Stimulated activated CD4-positive, alpha-beta T cell treated with anti-CD3 and anti-CD28 coated beads, Interleukin-2, amount 100 ng/mL, for 48 hours (primary cell): ENCODE data around the gene HOXA1.

Experiments used
- DNase-seq, 2 donors: peaks; one replicate each; pipeline ENCODE4 v3.0.0-alpha.2; 2020

HOXA1 gene

DNA sequence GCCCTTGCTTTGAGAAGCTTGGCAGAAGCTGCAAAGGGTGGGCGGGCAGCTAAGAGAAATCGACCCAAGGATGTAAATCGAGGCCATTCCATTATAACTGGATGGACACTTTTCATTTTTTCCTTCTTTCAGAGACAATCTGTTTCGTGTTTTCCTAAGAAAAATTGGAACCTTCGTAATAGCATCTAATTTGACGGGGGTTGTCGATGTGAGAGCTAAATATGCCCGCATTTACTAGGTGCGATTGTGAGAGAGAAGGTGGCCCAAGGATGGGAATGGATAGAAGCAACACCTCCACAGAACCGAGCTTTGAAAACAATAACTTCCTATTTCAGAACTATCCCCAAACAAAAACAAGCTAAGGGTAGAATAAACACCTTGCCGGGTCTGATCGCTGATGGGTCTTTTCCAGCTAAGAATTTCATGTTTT, 35.6 kb upstream of the HOXA1 start:
- DNase-seq, result no peak

DNA sequence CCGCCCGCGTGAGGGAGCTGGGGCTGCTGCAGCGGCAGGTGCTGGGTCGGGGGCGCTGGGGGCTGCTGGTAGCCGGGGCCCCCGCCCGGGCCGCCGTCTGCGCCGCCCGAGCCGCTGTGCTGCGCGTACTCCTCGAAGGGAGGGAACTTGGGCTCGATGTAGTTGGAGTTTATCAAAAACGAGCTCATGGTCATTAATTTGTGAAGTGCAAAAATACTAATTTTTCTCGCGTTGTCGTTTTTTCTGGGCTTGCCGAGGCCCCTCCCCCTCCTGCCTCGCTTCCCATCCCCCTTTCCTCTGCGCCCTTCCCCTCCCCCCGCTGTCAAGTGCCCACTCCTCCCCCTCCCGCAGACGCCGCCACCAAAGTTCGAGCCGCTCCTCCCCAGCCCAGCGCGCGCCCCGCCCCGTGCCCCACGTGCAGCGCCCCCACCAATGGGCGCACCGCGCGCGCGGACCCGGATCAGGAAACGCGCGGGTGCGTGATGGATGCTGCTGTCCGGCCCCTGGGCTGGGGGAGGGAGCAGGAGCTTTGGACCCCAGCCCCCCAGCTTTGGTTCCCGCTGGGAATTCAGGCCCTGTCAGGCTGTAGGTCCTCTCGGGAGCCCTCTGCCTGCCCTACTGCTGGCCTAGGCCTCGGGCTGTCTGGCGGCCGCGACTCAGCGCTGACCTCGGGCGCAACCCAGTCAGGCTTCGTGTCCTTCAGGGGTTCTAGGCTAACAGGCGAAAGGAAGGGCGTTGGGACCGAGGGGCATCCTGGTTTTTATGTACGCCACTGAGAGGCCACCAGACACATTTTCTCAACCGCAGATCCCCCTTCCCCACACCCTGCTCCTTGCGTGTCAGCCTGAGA, 35.0 kb upstream of the HOXA1 start, which contains the start of gene HOXA4:
Gene HOXA4, minus strand, starts transcription at position 218 of the 850 bp plus-strand sequence. Its CDS starts 24 bp downstream, at position 194.
- DNase-seq, result peak; percentile 62 to 70

DNA sequence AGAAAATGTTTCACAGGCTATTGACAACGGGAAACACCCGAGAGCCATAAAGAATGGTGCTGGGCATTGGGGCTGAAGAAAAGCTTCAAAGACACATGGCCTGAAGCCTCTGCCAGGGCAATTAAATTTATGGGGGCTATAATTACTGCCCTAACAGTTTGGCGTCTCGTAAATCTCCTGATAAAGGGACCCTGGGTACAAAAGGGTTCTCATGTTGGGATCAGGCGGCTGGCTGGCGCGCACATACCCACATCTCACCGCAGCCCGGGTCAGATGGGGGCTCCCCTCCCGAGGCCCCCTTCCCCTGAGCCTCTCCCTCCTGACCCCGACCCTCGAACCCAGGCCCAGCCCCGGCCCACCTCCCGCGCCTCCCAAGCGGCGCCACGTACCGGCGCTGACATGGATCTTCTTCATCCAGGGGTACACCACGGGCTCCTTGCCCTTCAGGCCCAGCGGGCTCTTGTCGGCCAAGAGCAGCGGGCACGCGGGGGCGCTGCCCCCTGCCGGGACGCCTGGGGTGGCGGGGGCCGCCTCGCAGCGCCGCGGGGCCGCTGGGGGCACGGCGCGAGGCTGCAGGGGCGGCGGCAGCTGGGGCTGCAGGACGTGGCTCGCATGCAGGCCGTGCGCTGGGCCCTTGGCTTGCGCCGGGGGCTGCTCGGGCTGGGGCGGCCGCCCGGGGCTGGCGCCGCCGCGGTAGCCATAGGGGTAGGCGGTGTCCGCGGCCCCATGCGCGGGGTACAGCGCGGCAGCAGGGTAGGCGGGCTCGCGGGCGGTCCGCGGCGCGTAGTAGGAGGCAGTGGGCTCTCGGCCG, 34.1 kb upstream of the HOXA1 start:
- no peak for DNase-seq

DNA sequence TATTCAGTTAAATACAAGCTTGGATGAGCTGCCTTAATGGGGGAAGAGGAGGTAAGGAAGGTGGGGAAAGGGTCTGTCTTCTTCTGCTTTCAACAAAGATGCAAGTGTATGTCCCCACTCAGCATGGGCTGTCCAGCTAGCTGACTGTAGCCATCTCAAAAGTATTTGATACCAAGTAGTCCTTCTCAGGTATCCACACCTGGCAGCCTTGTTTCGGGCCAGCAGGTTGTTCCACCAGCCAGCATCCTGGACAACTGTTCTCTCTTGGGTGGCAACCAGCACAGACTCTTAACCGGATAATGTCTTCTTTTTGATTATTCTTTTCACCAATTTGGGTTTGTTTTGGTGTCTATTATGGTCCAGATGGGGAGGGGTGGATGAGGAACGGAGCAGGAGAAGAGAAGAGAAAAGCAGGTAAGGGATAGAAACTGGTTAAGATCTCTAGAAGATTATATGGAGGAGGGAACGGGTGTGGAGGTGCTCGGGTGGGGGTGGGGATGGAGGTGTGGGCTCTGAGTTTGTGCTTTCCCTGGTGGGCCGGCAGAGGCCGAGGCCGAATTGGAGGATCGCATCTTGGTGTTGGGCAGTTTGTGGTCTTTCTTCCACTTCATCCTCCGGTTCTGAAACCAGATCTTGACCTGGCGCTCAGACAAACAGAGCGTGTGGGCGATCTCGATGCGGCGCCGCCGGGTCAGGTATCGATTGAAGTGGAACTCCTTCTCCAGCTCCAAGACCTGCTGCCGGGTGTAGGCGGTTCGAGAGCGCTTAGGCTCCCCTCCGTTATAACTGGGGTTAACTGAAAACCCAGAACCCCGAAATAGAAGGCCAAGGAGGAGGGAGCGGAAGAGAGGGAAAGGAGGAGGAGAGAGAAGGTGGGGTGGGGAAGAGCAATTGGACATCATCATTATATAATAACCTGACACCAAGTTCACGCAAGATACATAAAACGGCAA, 33.3 kb upstream of the HOXA1 start:
- DNase-seq, result no peak

DNA sequence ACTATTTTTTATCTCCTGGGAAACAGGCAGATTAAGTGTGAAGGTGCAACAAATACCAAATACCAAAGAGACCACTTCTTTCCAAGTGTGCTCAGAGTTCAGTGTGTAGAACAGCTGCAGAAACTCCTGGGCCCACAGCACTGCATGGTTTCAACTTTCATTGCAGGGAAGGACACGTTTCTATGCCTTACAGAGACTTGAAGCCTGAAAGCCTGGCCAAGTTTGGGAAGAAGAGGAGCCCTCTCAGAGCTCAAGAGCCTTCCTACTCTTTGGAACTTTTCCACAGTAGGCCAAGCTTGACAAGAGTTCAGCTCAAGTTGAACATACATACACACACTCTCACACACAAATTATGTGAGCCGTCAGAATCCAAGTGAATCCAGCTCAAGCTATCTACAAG, 32.2 kb upstream of the HOXA1 start:
- no peak for DNase-seq

DNA sequence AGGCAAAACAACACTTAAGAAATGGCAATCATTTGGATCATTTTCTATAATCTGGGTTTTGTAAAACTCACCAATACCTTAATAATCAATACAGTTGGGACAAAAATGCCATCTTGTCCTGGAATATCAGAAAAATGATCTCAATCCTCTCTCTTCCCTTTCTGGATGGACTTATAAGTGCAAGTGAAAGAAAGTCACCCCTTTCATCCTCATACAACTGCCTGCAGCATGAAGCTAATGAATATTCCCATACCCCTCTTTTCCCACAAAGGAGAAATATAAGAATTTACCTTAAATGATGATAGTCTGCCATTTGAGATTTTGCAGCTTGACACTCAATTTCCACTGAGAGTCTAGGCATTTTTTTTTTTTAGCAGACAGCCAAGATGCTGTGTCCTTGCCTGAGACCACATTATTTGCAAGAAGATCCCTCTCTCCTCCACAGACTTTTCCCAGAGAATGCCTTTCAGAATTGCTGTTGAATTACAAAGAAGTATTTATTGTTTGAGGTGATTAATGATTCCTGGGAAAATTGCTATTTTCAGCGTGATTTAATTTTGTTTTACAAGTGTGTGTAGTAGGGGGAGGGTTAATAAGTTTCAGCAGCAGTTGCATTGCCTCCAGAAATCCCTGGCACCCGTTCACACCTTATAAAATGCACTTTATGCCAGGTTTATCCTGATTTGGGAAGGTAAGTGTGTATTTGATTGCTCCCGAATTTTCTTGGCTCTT, 31.0 kb upstream of the HOXA1 start:
- DNase-seq, result no peak

DNA sequence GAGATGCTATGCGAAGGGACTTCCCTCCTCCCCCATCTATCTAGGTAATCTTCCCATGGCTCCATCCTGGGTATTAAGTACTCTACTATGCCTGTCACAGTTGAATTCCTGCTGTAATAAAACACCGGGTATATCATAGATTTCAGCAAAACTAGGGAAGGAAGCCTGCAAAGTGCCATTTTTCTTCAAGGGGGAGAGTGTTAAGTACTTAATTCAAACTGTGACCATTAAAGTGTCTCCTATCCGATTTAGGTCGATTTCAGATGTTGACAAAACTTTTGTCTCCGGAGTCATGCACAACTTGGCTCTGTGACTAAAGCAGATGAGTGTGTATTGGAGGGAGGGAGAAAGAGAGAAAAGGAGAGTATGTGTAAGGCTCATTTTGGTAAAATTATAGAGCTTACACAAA, 30.2 kb upstream of the HOXA1 start:
- DNase-seq, result no peak

DNA sequence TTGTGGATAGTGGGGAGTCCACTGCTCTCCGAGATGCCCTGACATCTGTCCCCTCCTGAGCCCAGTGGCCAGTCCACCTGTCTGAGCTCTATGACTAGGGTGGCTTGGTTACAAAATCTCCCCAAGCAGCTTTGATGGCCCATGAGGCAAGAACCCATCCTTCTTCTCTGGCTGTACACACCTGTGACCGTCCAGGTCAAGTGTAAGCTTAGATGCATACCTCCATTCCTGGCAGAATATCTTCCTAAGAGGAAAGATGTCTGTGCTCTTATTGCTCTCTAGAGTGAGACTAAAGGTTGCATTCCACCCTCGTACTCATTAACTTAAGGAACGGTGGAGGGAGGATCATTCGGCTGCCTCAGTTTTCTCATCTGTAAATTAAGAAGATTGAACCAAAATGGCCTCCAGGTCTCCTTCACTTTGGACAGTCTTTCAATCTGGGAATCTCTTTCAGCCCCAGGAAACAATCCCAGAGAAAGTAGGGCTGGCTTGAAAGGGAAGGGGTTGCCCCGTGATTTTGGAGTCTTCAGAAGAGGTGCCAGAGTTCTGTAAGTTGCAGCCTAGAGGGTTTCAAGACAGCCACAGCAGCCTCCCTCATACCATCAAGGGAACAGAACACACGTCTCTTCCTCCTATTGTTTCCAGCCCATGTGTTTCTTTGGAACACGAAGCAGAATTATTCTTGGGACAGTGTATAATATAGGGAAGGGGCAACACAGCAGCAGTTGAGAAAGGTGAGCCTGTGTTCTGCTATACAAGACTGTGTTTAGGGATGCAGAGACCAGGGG, 29.3 kb upstream of the HOXA1 start:
- no peak for DNase-seq

DNA sequence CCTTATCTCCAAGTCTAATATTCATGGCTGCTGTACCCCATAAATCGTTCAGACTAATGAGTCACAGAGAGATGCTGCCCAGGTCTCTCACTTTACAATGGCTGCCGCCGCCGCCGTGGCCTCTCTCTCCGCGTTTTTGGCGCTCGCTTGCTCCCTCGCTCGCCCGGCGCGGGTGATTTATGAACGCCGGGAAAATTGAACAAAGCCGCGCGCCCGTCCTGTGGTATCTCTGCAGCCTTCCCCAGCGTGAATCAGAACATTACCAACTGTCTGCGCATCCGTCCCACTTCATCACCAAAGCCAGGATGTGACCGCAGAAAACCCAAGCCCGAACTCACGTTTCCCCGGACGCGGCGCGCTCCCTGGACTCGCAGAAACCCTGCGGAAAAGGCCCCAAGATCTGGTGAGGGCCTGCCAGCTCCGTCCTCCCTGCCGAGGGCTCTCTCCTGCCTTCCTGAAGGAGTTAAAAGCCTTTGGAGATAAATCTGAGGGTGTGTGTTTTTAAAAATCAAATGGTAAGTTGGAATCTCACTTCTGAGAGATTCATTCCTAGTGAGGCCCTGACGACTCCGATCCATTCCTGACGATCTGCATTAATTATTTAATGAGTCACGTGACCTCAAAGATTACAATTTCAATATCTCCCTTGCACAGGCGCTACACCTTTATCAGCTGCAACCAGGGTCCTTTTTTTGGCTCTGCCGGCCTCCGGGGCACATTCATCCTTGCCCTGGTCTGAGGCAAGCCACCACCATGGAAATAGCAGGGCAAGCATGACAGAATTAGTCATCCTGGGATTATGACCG, 28.5 kb upstream of the HOXA1 start:
- DNase-seq, result no peak

DNA sequence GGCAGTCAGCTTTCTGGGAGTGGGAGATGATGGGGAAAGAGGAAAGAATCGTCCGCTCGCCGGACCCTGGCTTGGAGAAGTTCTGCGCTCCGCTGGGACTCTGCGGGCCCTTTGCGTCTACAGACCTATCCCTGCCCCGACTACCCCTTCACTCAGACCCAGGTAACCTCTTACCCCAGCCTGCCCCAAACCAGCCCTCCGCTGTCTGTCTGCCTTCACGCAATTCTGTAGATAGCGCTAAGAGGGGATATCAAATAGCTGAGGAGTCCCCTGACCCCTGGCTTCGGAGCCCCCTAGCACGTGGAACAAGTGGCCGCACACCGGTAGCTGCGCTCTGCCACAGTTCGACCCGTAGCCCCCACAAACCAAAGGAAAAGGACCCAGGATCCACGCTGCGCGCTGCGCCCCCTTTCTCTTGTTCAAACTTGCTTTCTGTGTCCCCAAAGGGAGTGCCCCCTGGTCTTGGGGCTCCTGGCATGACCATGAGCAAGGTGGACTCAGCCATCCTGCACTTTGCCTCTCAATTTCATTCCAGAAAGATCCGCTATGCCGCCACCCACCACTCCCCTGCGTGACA, 27.8 kb upstream of the HOXA1 start:
- DNase-seq, result no peak

DNA sequence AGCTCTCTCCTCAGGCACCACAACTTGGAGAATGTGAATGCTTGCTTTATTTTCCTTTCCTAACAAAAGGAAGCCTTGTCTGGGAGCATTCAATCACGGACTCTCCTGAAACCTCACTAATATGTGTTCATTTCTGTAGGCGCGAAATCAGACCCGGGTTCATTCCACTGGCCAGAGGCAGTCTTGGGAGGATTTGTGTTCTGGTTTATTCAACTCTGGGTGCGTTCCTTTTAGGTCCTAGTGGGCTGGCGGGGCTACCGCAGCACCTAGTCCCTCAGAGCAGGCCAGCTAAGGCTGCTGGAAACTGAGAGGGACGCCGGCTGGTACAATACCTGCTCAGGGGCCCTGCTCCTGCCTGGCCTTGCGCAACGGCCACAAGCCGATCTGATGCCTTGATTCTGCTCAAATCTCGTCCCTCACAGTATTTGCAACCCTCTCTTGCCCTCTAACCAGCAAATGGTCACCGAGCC, 27.2 kb upstream of the HOXA1 start:
- DNase-seq, result no peak

DNA sequence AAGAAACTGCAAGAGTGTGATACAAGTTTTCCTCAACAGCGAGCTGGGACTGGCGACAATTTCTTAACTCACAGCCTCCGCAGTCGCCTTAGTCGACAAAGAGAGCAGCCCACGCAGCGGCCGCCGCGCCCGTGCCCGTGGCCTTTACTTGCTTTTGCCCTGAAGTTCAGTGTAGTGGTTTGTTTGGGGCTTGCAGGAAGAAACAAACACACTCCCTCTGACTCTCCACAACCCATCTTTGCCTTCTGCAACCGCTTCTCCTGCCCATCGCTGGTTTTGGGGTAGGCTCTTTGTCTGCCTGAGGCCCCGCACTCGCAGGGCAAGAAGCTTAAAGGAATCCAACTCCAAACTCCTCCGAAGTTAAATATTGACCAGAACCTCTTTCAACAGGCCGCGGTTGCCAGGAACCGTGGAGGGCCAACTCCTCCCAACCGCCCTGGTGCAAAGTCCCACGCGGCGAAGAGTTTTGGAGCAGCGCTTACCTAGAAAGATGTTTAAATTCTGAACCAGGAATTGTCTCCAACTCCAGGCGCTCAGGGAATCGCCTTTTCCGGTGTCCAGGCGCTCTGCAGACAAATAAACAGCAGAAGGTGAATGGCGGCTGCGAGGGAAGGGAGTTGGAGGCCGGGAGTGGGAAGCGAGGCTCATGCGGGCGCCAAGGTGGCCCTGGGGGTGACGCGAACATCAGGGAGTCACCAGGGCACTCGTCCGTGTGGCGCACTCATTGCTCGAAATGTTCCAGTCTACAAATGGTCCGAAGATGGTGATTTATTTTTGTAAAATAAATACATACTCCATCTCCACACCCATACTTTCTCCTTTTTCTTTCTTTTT, 26.5 kb upstream of the HOXA1 start:
- no peak for DNase-seq

DNA sequence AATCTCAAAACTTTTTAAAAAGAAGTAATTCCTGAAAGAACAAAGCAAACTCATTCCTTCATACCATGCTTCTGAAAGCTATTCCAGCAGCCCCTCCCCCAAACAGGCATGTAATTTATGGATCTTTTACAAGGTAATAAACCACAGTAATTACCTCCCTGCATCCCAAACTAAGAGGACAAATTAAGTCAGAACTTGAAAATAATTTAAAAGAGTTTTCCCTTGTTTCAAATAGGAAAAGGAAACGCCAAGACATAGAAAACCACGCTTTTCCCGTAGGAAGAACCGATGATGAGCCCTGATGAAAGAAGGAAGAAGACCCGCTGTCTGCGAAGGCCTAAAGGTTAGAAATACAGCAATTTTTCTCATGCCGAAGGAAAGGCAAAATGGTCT, 25.9 kb upstream of the HOXA1 start:
- DNase-seq, result no peak

DNA sequence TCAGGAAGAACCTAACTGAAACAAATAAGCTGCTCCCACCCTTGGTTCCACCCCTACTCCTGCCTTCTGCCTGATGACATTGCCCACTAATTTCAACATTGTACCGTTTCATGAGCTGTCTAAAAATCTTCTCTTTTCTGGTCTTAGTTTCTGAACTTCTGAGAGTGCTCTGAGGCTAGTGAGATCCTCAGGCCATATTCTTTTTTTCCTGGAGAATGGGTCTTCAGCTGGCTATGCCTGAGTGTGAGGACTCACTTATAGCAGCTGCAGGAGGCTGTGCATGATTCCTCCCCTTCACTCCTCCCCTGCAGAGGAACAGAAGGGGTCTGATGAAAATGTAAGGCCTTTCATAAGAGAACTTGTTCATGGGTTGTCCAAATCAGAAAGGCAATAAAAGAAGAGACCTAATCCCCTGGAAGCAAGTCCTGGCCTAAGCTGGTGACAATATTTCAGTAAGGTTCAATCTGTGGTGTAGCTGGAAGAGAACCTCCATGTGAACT, 23.7 kb upstream of the HOXA1 start:
- no peak for DNase-seq

DNA sequence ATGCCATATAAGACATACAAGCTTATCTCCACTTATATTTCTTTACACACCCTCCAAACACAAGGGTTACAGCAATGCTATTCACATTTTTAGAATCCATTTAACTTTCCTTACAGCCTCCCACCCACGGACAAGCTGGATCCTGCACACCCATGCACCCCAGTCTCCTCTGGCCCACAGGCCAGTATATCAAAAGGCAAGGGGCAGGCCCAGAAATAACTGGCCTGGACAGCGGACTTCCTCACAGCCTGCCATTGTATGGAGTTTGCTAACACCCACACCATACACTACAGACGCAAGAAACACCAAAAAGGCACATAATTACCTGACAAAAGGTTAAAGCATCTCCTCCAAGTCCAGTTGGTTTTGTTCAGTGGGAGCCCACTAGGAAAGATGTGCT, 22.8 kb upstream of the HOXA1 start:
- no peak for DNase-seq

DNA sequence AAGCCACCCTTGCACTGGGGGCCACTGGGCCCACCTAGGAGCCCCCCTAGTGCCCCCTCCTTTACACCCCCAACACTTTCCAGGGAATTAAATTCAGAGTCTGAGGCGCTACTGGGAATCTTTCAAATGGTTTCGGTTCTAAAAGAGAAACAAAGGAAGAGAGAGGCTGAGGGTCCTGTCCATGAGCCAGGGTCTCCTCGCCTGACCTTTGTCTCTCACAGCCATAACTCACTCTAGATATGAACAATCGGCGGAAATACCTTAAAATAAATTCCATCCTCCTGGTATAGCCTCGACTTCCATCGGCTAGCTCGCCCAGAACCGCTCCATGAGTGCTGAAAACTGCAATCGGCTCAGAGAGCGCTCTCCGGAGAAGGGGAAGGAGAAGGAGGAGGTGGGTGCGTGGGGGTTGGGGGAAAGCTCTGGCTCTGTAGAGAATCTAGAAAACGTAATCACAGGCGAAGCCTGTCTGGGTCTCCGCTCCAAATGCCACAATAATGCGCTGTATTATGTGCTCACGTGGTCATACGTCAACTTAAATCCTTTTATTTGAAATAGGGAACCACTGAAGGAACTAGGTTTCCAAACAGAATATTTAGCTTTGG, 22.2 kb upstream of the HOXA1 start:
- no peak for DNase-seq

DNA sequence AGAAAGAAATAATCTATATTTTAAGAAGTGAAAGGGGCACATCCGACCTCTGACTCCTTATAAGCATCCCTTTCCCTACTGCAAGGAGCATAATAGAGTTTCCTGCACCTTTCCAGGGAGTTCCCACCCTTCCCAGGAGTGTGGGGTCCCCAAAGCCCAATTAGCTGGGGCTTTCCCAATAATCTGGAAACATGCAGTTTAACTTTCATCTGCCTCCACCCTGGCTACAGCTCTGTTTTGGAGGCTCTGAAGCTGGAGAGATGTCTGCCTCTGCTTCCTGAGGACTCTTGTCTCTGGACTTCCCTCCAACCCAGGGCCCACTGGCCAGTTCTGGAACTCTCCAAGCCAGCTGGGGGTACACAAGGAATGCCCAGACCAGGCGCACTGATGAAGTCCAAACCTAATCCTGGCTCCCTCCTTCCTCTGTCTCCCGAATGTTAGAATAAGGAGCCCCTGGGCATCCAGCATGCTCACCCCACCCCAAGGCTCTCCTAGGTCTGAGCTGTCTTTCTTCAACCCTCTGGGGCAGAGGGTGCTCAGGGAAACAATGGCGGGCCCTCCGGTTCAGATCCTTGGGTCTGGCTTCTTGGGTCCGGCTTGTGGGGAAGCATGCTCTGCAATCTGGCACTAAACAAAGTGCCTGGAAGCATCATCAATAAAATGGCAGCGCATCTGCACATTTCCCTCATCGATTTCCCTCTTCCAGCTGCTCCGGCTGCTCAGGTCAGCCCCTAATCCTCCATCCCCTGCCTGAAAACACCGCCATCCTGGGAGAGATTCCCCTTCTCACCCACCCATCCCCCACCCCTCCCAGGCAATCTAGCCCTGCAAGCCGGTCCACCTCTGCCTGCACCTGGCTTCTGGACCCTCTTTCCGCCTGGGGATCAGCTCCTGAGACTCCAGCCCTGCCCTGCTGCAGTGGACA, 21.4 kb upstream of the HOXA1 start:
- no peak for DNase-seq
